Prostate gland (tissue), 2 donors: ENCODE data around the gene KATNB1. TPM values are rescaled to one million over a fixed set of nuclear protein-coding genes. Genes with fewer than 3 reads are reported as not detected.

ENCODE experiments used
- DNase-seq: peaks from one replicate; pipeline ENCODE4 v3.0.0-alpha.2; 2019; ENCODE audit warnings: low spot score
- H3K27ac ChIP-seq, 2 donors: fragments of 200-600 bp; sonication (generic); 2 replicates each; pipeline ENCODE4 v1.5.1; 2017 to 2019
- H3K27me3 ChIP-seq: fragments of 200-600 bp; sonication (generic); replicated peaks from 2 replicates; pipeline ENCODE4 v1.5.1; 2019; ENCODE audit not compliant: insufficient read depth
- H3K36me3 ChIP-seq, 2 donors: fragments of 200-600 bp; sonication (generic); 1 replicate in 1 of 2; 2 replicates in 1 of 2; pipeline versions ENCODE4 v1.5.1 to v1.8.1; 2017 to 2019
- H3K4me1 ChIP-seq: fragments of 200-600 bp; sonication (generic); replicated peaks from 2 replicates; pipeline ENCODE4 v1.5.1; 2019
- H3K4me3 ChIP-seq, 2 donors: fragments of 200-600 bp; sonication (generic); 2 replicates each; pipeline ENCODE4 v1.5.1; 2017 to 2019
- H3K9me3 ChIP-seq: fragments of 200-600 bp; sonication (generic); 2 replicates; pipeline ENCODE4 v1.5.1; 2017
- CTCF ChIP-seq, 4 experiments: fragments of 200-600 bp in 2 of 4; fragments of 450-650 bp in 2 of 4; sonication (generic) in 2 of 4; IDR thresholded peaks; 1 replicate in 3 of 4; 2 replicates in 1 of 4; pipeline ENCODE4 v1.5.1; 2016 to 2019; ENCODE audit warnings: antibody characterized with exemption in 4 of 4, mild to moderate bottlenecking in 2 of 4, moderate library complexity in 2 of 4
- POLR2A ChIP-seq: fragments of 450-650 bp; IDR thresholded peaks from one replicate; pipeline ENCODE4 v1.6.1; 2016; ENCODE audit warnings: antibody characterized with exemption, mild to moderate bottlenecking
- POLR2AphosphoS5 ChIP-seq: sonication (generic); formaldehyde crosslinking; IDR thresholded peaks from one replicate; pipeline ENCODE4 v1.6.1; 2017; ENCODE audit warnings: antibody characterized with exemption
- WGBS: methylation state at CpG from one replicate; pipeline ENCODE4 v1.1.5; 2018; 5-methylcytosine and 5-hydroxymethylcytosine counted together
- intact Hi-C: fragments of 100-400 bp; cut with DNase I; formaldehyde crosslinking; loops from one replicate; pipeline ENCODE4 v1.14.2; 2022
- total RNA-seq, 2 donors: library from RNA; depleted of rRNA; stranded (reverse); fragments of >200 nt; gene quantifications; one replicate each; pipeline ENCODE4 v1.1.0, GENCODE V29; 2016

The KATNB1 gene
- total RNA-seq, 2 donors from 2014 or later: 22.7 to 30.2 TPM

GRCh38 chr16:57758331-57759117 is 23.0 kb downstream of the KATNB1 start:
- intact Hi-C loops: loop anchor here (5.0 to 10.0 kb wide), 3 partner anchors 44 to 244 kb away; partner anchors contain the start of genes KIFC3, USB1 and ZNF319
- Histone ChIP-seq H3K27ac (no peak overlapping the region), H3K4me1 (no peaks in the 10 kb centered on the region), H3K27me3 (no peaks in the 10 kb centered on the region), H3K4me3 (no peak overlapping the region), H3K36me3 (no peaks in the 10 kb centered on the region), H3K9me3 (no peaks in the 10 kb centered on the region)
- 74% methylated on average over 32 of the region's 33 CpGs for WGBS
- TF ChIP-seq CTCF (IDR thresholded peaks at IDR 0.05) (no peak), POLR2A (no peak), POLR2AphosphoS5 (no peak)
- DNase-seq: no peak

- intact Hi-C loops: loop anchor here (5.0 to 10.0 kb wide), 3 partner anchors 43 to 243 kb away; partner anchors contain the start of genes KIFC3, USB1 and ZNF319
- Histone ChIP-seq H3K36me3 (no peaks in the 10 kb centered on the region), H3K9me3 (no peaks in the 10 kb centered on the region), H3K4me1 (no peaks in the 10 kb centered on the region), H3K27me3 (no peaks in the 10 kb centered on the region), H3K4me3 (no peak overlapping the region), H3K27ac (no peak overlapping the region)
- no peak for DNase-seq
- TF ChIP-seq POLR2A: no peak
- no peak for TF ChIP-seq POLR2AphosphoS5
- no peak for TF ChIP-seq CTCF (IDR thresholded peaks at IDR 0.05)
- WGBS: 78% methylated on average over 3 of the region's 7 CpGs
Observed at GRCh38 chr16:57759131-57759530, 23.6 kb downstream of the KATNB1 start.

GRCh38 chr16:57759541-57760356 is 24.2 kb downstream of the KATNB1 start:
- DNase-seq: no peak
- Histone ChIP-seq H3K27me3 (no peaks in the 10 kb centered on the region), H3K27ac (no peak overlapping the region), H3K9me3 (no peaks in the 10 kb centered on the region), H3K4me1 (no peaks in the 10 kb centered on the region), H3K4me3 (no peak overlapping the region), H3K36me3 (no peaks in the 10 kb centered on the region)
- TF ChIP-seq CTCF (IDR thresholded peaks at IDR 0.05) (no peak), POLR2A (no peak), POLR2AphosphoS5 (no peak)
- intact Hi-C loops: loop anchor here (5.0 to 10.0 kb wide), 3 partner anchors 43 to 243 kb away; partner anchors contain the start of genes KIFC3, USB1 and ZNF319
- WGBS: 70% methylated on average over 21 of the region's 21 CpGs

GRCh38 chr16:57760357-57761160 is 25.0 kb downstream of the KATNB1 start:
- intact Hi-C loops: no loop called here
- no peak for TF ChIP-seq CTCF (IDR thresholded peaks at IDR 0.05)
- TF ChIP-seq POLR2AphosphoS5: no peak
- no peak for TF ChIP-seq POLR2A
- WGBS: 91% methylated on average over 38 of the region's 40 CpGs

More at GRCh38 chr16:57760357-57761160, 25.0 kb downstream of the KATNB1 start:
- H3K4me3 ChIP-seq: no peak overlapping the region
- no peaks in the 10 kb centered on the region for H3K4me1 ChIP-seq
- no peaks in the 10 kb centered on the region for H3K9me3 ChIP-seq
- no peaks in the 10 kb centered on the region for H3K36me3 ChIP-seq
- no peak for DNase-seq
- no peaks in the 10 kb centered on the region for H3K27me3 ChIP-seq
- H3K27ac ChIP-seq: no peak overlapping the region
